GM12878 (cell line): ENCODE results near the gene SEMA3C.

ENCODE experiments used
- CBFB ChIP-seq: IDR thresholded peaks from 2 replicates; pipeline ENCODE4 v1.6.1; 2016; ENCODE audit warnings: antibody characterized with exemption, low read depth
- CTCF ChIP-seq, 3 experiments: IDR thresholded peaks in 2 of 3; conservative IDR thresholded peaks in 1 of 3; 2 replicates each; pipeline ENCODE4 v1.5.1; 2011; ENCODE audit warnings: low read depth in 3 of 3, low read length in 3 of 3, mild to moderate bottlenecking in 3 of 3, control low read depth in 2 of 3, moderate library complexity in 2 of 3, inconsistent platforms in 1 of 3, mixed read lengths in 1 of 3; ENCODE audit not compliant: control insufficient read depth in 2 of 3, insufficient read depth in 1 of 3; ENCODE audit errors: extremely low read depth in 1 of 3
- NFIC ChIP-seq: IDR thresholded peaks from 2 replicates; pipeline ENCODE4 v1.6.1; 2012; ENCODE audit warnings: low read depth, mild to moderate bottlenecking, inconsistent platforms, low read length, moderate library complexity
- NFYB ChIP-seq: IDR thresholded peaks from 2 replicates; pipeline ENCODE4 v1.6.1; 2011; ENCODE audit warnings: low read depth, mild to moderate bottlenecking, low read length, improper control_type of control experiment, moderate library complexity; ENCODE audit not compliant: insufficient read depth
- POLR2AphosphoS5 ChIP-seq: IDR thresholded peaks from 2 replicates; pipeline ENCODE4 v1.6.1; 2011; ENCODE audit warnings: mild to moderate bottlenecking, low read length, inconsistent platforms
- REST ChIP-seq: IDR thresholded peaks from 2 replicates; pipeline ENCODE4 v1.6.1; 2012; ENCODE audit warnings: mild to moderate bottlenecking, low read depth, low read length
- SMC3 ChIP-seq: IDR thresholded peaks from 2 replicates; pipeline ENCODE4 v1.6.1; 2011; ENCODE audit warnings: low read length, improper control_type of control experiment, borderline replicate concordance
- STAT1 ChIP-seq: fragments of 450-650 bp; conservative IDR thresholded peaks from 2 replicates; pipeline ENCODE4 v1.6.1; 2014; ENCODE audit warnings: antibody characterized with exemption, mild to moderate bottlenecking
- ZNF207 ChIP-seq: fragments of 450-650 bp; IDR thresholded peaks from 2 replicates; pipeline ENCODE4 v1.6.1; 2014; ENCODE audit warnings: antibody characterized with exemption, mild to moderate bottlenecking, borderline replicate concordance

GRCh38 chr7:80770675-80771081, 148.2 kb downstream of the SEMA3C start:
- no peak for TF ChIP-seq CTCF (IDR thresholded peaks at IDR 0.05 in 2 of 3, conservative IDR thresholded peaks at IDR 0.05 in 1 of 3; ENCODE audit: control insufficient read depth in 2 of 3, extremely low read depth in 1 of 3, insufficient read depth in 1 of 3, low read depth in 3 of 3, low read length in 3 of 3)
- TF ChIP-seq NFYB, result no peak
- no peak for TF ChIP-seq SMC3
- TF ChIP-seq POLR2AphosphoS5, result no peak
- TF ChIP-seq REST, result no peak
- no peak for TF ChIP-seq ZNF207
- TF ChIP-seq STAT1, result no peak
- peak; percentile 33; the same call in 1 of the 2 replicates for TF ChIP-seq NFIC
- no peak for TF ChIP-seq CBFB
